CD14-positive monocyte (primary cell): ENCODE measurements around the gene TMEM184C. TPM values are rescaled to one million over a fixed set of nuclear protein-coding genes. Genes with fewer than 3 reads are reported as not detected.

Experiments
- DNase-seq, 3 donors: peaks; one replicate each; pipeline ENCODE4 v3.0.0-alpha.2; 2011 to 2022
- H2AFZ ChIP-seq: 2 replicates; pipeline ENCODE4 v1.6.0; 2012; ENCODE audit warnings: mild to moderate bottlenecking, low read depth, low read length, inconsistent platforms; ENCODE audit not compliant: insufficient read depth, poor library complexity, severe bottlenecking
- H3K27ac ChIP-seq, 2 donors: 1 replicate in 1 of 2; 2 replicates in 1 of 2; pipeline ENCODE4 v1.5.1; 2012 to 2013; ENCODE audit warnings: low read length in 2 of 2, control low read depth in 1 of 2, inconsistent platforms in 1 of 2, low read depth in 1 of 2, mild to moderate bottlenecking in 1 of 2
- H3K27me3 ChIP-seq, 2 donors: one replicate each; pipeline versions ENCODE4 v1.6.0 to v1.6.1; 2011 to 2013; ENCODE audit warnings: low read length in 2 of 2; ENCODE audit not compliant: control insufficient read depth in 2 of 2, insufficient read depth in 2 of 2
- H3K36me3 ChIP-seq, 2 donors: replicated peaks in 1 of 2; 1 replicate in 1 of 2; 2 replicates in 1 of 2; pipeline versions ENCODE4 v1.5.1 to v1.6.1; 2012 to 2013; ENCODE audit warnings: low read length in 2 of 2, control low read depth in 1 of 2, inconsistent platforms in 1 of 2, mild to moderate bottlenecking in 1 of 2; ENCODE audit not compliant: insufficient read depth in 2 of 2, control insufficient read depth in 1 of 2
- H3K4me1 ChIP-seq, 2 donors: 1 replicate in 1 of 2; 2 replicates in 1 of 2; pipeline versions ENCODE4 v1.5.1 to v1.6.1; 2012 to 2013; ENCODE audit warnings: low read length in 2 of 2, control low read depth in 1 of 2, inconsistent platforms in 1 of 2, mild to moderate bottlenecking in 1 of 2, moderate library complexity in 1 of 2; ENCODE audit not compliant: insufficient read depth in 2 of 2, control insufficient read depth in 1 of 2
- H3K4me2 ChIP-seq: replicated peaks from 2 replicates; pipeline ENCODE3; 2012; ENCODE audit warnings: low read length, moderate library complexity, mild to moderate bottlenecking; ENCODE audit not compliant: poor library complexity, severe bottlenecking; ENCODE audit errors: extremely low read depth
- H3K4me3 ChIP-seq, 3 experiments: fragments of 200-600 bp in 1 of 3; sonication (generic) in 1 of 3; replicated peaks in 1 of 3; 1 replicate in 2 of 3; 2 replicates in 1 of 3; pipeline ENCODE4 v1.5.1; 2011 to 2013; ENCODE audit warnings: low read length in 3 of 3, mild to moderate bottlenecking in 3 of 3, control low read depth in 2 of 3, low read depth in 2 of 3, inconsistent platforms in 1 of 3, moderate library complexity in 1 of 3
- H3K79me2 ChIP-seq: 2 replicates; pipeline ENCODE4 v1.6.0; 2012; ENCODE audit warnings: mild to moderate bottlenecking, control low read depth, inconsistent platforms, low read length, moderate library complexity; ENCODE audit not compliant: insufficient read depth
- H3K9ac ChIP-seq: 2 replicates; pipeline ENCODE4 v1.6.0; 2017; ENCODE audit warnings: low read length, mild to moderate bottlenecking; ENCODE audit not compliant: insufficient read depth, poor library complexity, severe bottlenecking
- H3K9me3 ChIP-seq, 2 donors: replicated peaks in 1 of 2; 1 replicate in 1 of 2; 2 replicates in 1 of 2; pipeline versions ENCODE4 v1.5.1 to v1.6.1; 2012 to 2013; ENCODE audit warnings: low read length in 2 of 2, control low read depth in 1 of 2; ENCODE audit not compliant: control insufficient read depth in 1 of 2, insufficient read depth in 1 of 2
- H4K20me1 ChIP-seq: 2 replicates; pipeline ENCODE4 v1.6.0; 2012; ENCODE audit warnings: mild to moderate bottlenecking, low read length, control low read depth, moderate library complexity; ENCODE audit not compliant: insufficient read depth
- H3K27ac Mint-ChIP-seq, 7 donors: one replicate each; pipeline ENCODE4 v1.8.0; 2020; ENCODE audit warnings: mild to moderate bottlenecking in 7 of 7, mixed read lengths in 7 of 7, moderate library complexity in 6 of 7, inconsistent platforms in 2 of 7
- H3K27me3 Mint-ChIP-seq, 3 donors: one replicate each; pipeline ENCODE4 v1.8.0; 2021 to 2022; ENCODE audit warnings: low read depth in 3 of 3, mild to moderate bottlenecking in 3 of 3, mixed read lengths in 3 of 3, moderate library complexity in 3 of 3, inconsistent platforms in 1 of 3
- H3K36me3 Mint-ChIP-seq, 2 donors: one replicate each; pipeline ENCODE4 v1.8.0; 2020; ENCODE audit warnings: mixed read lengths in 2 of 2, inconsistent platforms in 1 of 2, mild to moderate bottlenecking in 1 of 2
- H3K4me1 Mint-ChIP-seq: one replicate; pipeline ENCODE4 v1.8.0; 2020; ENCODE audit warnings: mild to moderate bottlenecking, mixed read lengths
- H3K4me3 Mint-ChIP-seq, 2 donors: one replicate each; pipeline ENCODE4 v1.8.0; 2020; ENCODE audit warnings: mild to moderate bottlenecking in 2 of 2, mixed read lengths in 2 of 2, moderate library complexity in 1 of 2
- H3K9me3 Mint-ChIP-seq, 7 donors: one replicate each; pipeline ENCODE4 v1.8.0; 2020 to 2022; ENCODE audit warnings: mixed read lengths in 7 of 7, mild to moderate bottlenecking in 6 of 7, moderate library complexity in 6 of 7, inconsistent platforms in 2 of 7
- WGBS: methylation state at CpG from one replicate; pipeline ENCODE4 v1.1.5; 2013; ENCODE audit warnings: missing lambda C conversion rate; ENCODE audit not compliant: insufficient coverage; 5-methylcytosine and 5-hydroxymethylcytosine counted together
- intact Hi-C, 2 donors: fragments of 100-400 bp; cut with micrococcal nuclease; formaldehyde crosslinking; loops; one replicate each; pipeline versions ENCODE4 v1.15.0 to v1.15.1; 2023
- polyA plus RNA-seq, 3 donors: library from polyadenylated mRNA; depleted of rRNA in 1 of 3; unstranded in 2 of 3; stranded (reverse) in 1 of 3; fragments of 300-500 nt in 2 of 3; fragments of >200 nt in 1 of 3; fragmentation: Illumina TruSeq in 2 of 3; gene quantifications; 1 replicate in 2 of 3; 2 replicates in 1 of 3; pipeline ENCODE4 v1.2.3, GENCODE V29; 2012 to 2021
- TF ChIP-seq, protein P1 (sequence below): fragments of 200-600 bp; IDR thresholded peaks from one replicate; pipeline ENCODE4 v1.8.0; 2022; ENCODE audit warnings: antibody characterized with exemption, mild to moderate bottlenecking

Gene TMEM184C
- polyA plus RNA-seq, 3 donors: 7.5 to 36.4 (median 20.7) TPM

DNA sequence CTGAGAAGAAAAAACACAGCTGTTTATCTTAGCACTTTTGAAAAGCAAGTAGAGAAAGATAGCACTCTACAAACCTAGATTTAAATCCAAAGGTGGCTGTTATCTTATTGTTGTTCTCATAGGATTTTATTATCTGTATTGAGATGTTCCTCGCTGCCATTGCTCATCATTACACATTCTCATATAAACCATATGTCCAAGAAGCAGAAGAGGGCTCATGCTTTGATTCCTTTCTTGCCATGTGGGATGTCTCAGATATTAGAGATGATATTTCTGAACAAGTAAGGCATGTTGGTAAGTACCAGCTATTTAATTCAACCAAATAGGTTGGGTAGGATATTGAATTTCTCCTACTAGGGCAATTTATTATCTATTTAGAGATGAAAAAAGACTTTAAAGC, 16.4 kb downstream of the TMEM184C start:
- H3K27ac Mint-ChIP-seq: no peak overlapping the region

DNA sequence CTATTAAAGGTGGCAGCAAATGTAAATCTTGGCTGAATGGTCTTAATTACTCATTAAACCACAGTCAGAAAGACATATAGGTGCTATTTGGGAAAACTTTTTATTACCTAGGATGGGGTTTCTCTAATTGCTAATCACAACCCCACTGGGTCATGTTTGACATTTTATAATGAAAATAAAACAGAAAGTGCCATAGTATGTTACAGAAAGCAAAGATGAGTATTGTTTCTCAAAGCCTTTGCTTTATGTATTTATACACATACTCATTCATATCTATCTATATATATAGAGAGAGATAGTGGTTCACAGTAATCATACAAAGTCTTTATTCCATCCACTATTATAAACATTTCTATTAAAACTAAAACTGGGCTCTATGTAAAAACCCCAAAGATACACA, 18.2 kb downstream of the TMEM184C start:
- Mint-ChIP-seq H3K9me3 (no peaks in the 10 kb centered on the region), H3K27me3 (no peaks in the 10 kb centered on the region), H3K4me1 (no peaks in the 10 kb centered on the region), H3K27ac (no peak overlapping the region), H3K4me3 (no peak overlapping the region), H3K36me3 (peaks cover 74 to 89% of the 10 kb centered on the region in 2 donors)
- Histone ChIP-seq H3K4me2 (no peak overlapping the region), H3K27ac (no peak overlapping the region), H3K36me3 (peaks cover 81 to 91% of the 10 kb centered on the region in 2 donors), H3K79me2 (no peaks in the 10 kb centered on the region), H4K20me1 (no peaks in the 10 kb centered on the region), H3K9ac (no peak overlapping the region), H3K9me3 (no peaks in the 10 kb centered on the region), H2AFZ (no peak overlapping the region), H3K4me1 (no peaks in the 10 kb centered on the region), H3K4me3 (no peak overlapping the region), H3K27me3 (no peaks in the 10 kb centered on the region)
- TF ChIP-seq, protein P1, sequence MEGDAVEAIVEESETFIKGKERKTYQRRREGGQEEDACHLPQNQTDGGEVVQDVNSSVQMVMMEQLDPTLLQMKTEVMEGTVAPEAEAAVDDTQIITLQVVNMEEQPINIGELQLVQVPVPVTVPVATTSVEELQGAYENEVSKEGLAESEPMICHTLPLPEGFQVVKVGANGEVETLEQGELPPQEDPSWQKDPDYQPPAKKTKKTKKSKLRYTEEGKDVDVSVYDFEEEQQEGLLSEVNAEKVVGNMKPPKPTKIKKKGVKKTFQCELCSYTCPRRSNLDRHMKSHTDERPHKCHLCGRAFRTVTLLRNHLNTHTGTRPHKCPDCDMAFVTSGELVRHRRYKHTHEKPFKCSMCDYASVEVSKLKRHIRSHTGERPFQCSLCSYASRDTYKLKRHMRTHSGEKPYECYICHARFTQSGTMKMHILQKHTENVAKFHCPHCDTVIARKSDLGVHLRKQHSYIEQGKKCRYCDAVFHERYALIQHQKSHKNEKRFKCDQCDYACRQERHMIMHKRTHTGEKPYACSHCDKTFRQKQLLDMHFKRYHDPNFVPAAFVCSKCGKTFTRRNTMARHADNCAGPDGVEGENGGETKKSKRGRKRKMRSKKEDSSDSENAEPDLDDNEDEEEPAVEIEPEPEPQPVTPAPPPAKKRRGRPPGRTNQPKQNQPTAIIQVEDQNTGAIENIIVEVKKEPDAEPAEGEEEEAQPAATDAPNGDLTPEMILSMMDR: no peak
- no peak for DNase-seq
- intact Hi-C loops: no loop called here

More for the DNA sequence above, 16.4 kb downstream of the TMEM184C start:
- Mint-ChIP-seq H3K27me3 (no peaks in the 10 kb centered on the region), H3K9me3 (no peaks in the 10 kb centered on the region), H3K4me3 (no peak overlapping the region), H3K36me3 (peaks cover 81 to 90% of the 10 kb centered on the region in 2 donors), H3K4me1 (no peaks in the 10 kb centered on the region)
- no peaks in the 10 kb centered on the region for H3K27me3 ChIP-seq
- TF ChIP-seq, protein P1: no peak
- no peak for DNase-seq
- H3K9me3 ChIP-seq: no peaks in the 10 kb centered on the region
- no peaks in the 10 kb centered on the region for H3K79me2 ChIP-seq
- no CpG with 5 or more reads among the region's 1 CpG for WGBS
- H2AFZ ChIP-seq: no peak overlapping the region
- no peak overlapping the region for H3K27ac ChIP-seq
- H3K36me3 ChIP-seq: peaks cover 95 to 99% of the 10 kb centered on the region in 2 donors
- intact Hi-C loops: no loop called here
- H3K4me3 ChIP-seq: no peak overlapping the region
- H3K4me2 ChIP-seq: no peak overlapping the region
- no peaks in the 10 kb centered on the region for H4K20me1 ChIP-seq
- H3K4me1 ChIP-seq: no peaks in the 10 kb centered on the region
- no peak overlapping the region for H3K9ac ChIP-seq
